ENCODE data around the gene FSD1.
"Not testable (repeated sequence)": the region's sequence is repeated elsewhere in the genome, so short reads cannot be mapped to it uniquely, and the experiment has no call there.

Gene FSD1

GRCh38 chr19:4284176-4284958, 20.0 kb upstream of the FSD1 start:
- no peak for DNase-seq (ENCODE audit: low read depth in 2 of 2, low spot score in 1 of 2)

DNA sequence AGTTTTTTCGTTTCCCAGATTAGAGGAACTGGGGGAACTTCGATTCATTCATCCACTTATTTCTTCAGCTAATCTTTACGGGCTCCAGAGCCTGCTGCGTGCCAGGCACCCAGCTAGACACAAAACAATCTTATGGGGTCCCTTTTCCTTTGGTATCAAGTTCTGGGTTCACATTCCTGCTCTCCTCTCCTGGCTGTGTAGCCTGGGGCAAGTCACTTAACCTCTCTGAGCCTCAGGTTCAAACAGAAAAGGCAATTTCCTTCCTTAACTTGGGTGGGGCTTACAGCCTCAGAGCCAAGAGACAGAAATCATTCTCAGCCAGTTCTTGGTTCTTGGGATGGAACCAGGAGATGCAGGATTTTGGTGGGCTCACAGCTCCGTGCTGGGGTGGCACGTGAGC, 19.4 kb upstream of the FSD1 start:
- DNase-seq (ENCODE audit: low read depth in 2 of 2, low spot score in 1 of 2): no peak

GRCh38 chr19:4286141-4286540, 18.3 kb upstream of the FSD1 start:
- not testable (repeated sequence) for DNase-seq (ENCODE audit: low read depth in 2 of 2, low spot score in 1 of 2)

DNA sequence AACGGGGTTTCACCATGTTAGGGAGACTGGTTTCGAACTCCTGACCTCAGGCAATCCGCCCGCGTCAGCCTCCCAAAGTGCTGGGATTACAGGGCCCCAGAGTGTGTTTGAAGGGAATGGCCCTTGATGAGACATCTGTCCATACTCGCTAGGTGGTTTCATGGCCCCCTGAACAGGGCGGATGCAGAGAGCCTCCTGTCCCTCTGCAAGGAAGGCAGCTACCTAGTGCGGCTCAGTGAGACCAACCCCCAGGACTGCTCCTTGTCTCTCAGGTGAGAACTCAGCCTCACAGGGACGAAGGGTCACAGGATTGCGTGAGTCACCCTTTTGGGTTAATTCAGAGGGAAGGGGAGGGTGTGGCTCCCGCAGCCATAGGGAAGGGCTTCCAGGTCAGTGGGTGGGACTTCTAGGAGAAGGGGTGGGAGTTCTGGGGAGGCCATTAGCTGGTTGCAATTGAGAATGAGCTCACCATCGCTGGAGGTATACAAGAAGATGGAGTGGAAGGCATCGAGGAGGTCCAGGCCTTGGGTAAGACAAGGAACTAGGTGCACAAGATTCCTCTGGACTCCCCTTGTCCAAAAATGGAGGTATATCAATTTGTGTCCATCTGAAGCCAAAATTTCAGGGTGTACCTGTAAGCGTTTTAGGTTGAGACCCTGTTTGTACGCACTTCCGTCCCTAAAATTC, 16.2 kb upstream of the FSD1 start:
- DNase-seq (ENCODE audit: low read depth in 2 of 2, low spot score in 1 of 2): no peak

DNA sequence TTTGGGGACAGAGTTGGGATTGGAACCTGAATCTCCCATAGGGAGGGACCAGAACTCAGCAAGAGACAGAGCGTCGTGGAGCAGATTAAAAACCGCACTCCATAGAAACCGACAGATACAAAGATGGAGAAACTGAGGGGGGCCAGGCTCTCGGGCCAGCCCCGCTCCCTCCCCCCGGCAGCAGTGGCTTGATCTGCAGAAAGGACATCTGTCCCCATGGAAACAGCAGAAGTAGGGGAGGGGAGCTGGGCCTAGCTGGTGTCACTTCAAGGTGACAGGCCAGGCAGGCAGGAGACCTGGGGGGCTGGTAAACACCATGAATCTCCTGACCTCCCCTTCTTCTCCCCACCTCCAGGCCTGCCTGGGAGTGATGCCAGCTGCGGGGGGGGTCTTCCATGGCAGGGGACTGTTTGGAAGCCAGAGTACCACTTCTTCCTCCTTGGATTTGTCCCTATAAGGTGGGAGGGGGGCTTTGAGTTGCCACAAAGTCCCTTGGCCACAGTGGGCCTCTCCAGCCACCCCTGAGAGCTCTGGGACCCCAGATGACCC, 13.1 kb upstream of the FSD1 start:
- no peak for DNase-seq (ENCODE audit: low read depth in 2 of 2, low spot score in 1 of 2)

- no peak for DNase-seq (ENCODE audit: low read depth in 2 of 2, low spot score in 1 of 2)
These were observed 11.9 kb upstream of the FSD1 start for GRCh38 chr19:4292515-4292914.

DNA sequence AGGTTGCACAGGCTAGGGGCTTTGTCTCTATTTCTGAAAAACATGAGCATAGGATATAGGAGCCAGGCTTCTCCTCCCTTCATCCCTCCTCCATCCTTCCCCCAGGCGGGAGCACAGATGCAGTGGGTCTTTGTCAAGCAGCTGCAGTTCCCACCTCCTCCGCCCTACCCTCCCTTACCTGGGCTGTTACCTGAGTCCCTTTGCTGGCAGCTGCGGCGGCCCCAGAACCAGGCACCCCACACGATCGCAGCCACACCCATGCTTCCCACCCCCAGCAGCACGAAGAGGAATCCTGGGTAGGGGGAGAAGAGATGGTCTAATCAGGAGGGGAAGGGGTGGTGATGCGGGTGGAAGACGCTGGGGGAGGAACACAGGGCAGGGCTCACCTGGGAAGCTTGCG, 10.0 kb upstream of the FSD1 start:
- DNase-seq (ENCODE audit: low read depth in 2 of 2, low spot score in 1 of 2): no peak

GRCh38 chr19:4295972-4296771, 8.2 kb upstream of the FSD1 start:
- no peak for DNase-seq (ENCODE audit: low read depth in 2 of 2, low spot score in 1 of 2)

- no peak for DNase-seq (ENCODE audit: low read depth in 2 of 2, low spot score in 1 of 2)
These were observed 6.2 kb upstream of the FSD1 start for GRCh38 chr19:4297901-4298809.

DNA sequence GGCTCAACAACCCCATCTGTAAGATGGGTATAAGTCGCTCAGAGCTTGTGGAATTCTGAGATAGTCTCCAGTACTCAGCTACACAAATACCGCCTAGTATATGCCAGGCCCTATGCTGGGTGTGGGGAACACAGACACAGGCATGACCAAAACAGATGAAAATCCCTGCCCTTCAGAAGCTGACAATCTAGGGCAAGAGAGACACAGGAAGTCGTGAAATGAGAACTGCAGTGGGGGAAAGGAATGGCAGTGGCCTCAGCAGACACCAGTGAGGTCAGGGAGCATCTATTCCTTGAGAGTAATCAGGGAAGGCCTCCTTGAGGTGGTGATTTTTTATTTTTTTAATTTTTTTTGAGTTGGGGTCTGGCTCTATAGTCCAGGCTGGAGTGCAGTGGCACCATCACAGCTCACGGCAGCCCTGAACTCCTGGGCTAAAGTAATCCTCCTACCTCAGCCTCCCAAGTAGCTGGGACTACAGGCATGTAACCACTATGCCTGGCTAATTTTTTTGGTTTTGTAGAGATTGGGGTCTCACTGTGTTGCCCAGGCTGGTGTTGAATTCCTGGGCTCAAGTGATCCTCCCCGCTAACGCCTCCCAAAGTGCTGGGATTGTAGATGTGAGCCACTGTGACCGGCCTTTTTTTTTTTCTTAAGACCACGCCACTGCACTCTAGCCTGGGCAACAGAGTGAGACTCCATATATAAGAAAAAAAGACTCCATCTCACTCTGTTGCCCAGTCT, 5.4 kb upstream of the FSD1 start:
- DNase-seq (ENCODE audit: low read depth in 2 of 2, low spot score in 1 of 2): no peak

GRCh38 chr19:4300589-4300988, 3.8 kb upstream of the FSD1 start:
- DNase-seq (ENCODE audit: low read depth in 2 of 2, low spot score in 1 of 2): no peak

DNA sequence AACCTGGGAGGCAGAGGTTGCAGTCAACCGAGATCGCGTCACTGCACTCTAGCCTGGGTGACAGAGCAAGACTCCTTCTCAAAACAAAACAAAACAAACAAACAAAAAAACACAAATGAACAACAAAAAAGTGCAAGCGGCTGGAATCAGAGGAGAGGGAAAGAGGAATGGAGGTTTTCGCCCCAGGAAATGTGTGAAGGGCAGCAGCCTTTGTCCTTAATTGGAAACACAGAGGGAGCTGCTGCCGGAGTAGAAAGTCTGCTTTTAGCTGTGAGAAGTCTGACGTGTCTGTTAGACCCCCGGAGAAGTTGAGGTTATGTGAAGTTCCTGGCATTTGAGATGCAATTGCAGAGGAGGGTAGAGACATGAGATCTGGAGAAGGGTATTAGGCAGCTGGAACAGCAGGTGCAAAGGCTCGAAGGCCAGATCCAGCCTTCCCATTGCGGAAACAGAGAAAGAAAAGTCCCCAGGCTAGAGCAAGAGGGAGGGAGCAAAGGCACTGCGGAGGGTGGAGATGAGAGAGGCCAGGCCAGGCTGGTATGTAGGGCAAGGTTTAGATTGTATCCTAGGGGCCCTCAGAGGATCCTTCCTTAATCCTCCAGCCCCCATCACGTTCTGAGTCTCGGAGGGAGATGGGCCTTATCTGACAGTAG, 2.7 kb upstream of the FSD1 start:
- DNase-seq (ENCODE audit: low read depth in 2 of 2, low spot score in 1 of 2): no peak

GRCh38 chr19:4302243-4302640, 2.2 kb upstream of the FSD1 start, which contains the start of gene TMIGD2:
TMIGD2 (minus strand) TSS chr19:4302389; CDS start chr19:4302385, 4 bp downstream.
- no peak for DNase-seq (ENCODE audit: low read depth in 2 of 2, low spot score in 1 of 2)

DNA sequence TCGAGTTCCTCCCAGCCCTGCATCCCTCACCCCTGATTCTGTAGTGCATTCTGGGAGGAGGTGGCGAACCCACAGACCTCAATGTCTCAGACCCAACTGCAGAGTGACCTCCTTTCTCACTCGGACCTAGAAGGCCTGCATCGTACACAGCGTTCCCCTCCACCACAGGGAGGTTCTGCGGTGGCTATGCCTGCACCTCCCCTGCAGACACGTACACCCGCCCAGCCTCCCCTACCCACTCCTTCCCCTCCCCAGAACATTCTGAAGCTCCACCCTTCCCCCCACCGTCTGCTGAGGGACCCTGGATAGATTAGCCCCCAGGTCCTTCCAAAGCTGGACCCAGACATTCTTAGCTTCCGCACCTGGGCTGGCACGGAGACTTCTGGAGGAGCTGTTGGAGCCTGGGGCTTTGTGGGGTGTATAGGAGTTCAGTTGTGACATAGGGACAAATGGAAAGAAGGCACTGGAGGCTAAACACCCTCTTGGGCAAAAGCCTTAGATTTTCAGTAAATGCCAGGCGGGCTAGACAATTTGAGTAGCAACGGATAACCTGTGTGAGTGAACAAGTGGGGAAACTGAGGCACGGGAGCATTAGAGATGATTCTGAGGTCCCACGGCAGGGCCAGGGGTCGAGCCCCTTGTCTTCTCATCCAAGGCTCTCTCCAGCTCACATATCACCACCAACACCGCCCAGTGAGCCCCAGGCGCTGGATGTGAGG, 420 bp upstream of the FSD1 start:
- DNase-seq (ENCODE audit: low read depth in 2 of 2, low spot score in 1 of 2): no peak

GRCh38 chr19:4305257-4305612, 837 bp downstream of the FSD1 start:
- no peak for DNase-seq (ENCODE audit: low read depth in 2 of 2, low spot score in 1 of 2)

DNA sequence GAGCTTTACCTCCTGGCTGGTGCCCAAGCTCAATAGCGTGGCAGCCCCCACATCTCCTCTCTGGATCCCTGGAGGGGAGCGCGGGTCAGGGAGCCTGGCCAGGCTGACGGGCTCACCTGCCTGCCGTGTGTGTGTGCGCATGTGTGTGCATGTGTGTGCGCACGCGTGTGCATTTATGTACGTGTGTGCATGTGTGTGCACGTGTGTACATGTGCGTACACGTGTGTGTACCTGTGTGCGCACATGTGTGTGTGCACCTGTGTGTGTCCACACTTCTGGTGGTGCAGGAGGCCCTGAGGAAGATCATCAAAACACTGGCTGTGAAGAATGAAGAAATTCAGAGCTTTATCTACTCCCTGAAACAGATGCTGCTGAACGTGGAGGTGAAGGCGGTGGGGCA, 1.3 kb downstream of the FSD1 start:
- DNase-seq (ENCODE audit: low read depth in 2 of 2, low spot score in 1 of 2): no peak

- no peak for DNase-seq (ENCODE audit: low read depth in 2 of 2, low spot score in 1 of 2)
These were observed 6.1 kb downstream of the FSD1 start for GRCh38 chr19:4310247-4311121.

Measured in stimulated activated CD8-positive, alpha-beta memory T cell treated with anti-CD3 and anti-CD28 coated beads, Interleukin-4, amount 100 ng/mL, for 4 hours (primary cell).